ENCODE results near the gene SP1. TPM values are rescaled to one million over a fixed set of nuclear protein-coding genes. Genes with fewer than 3 reads are reported as not detected.

SP1 gene
- total and polyA plus RNA-seq, 11 donors = 7.9 to 48.8 (median 29.5) TPM

GRCh38 chr12:53464685-53465418 is 84.9 kb downstream of the SP1 start:
- 80 to 91% (median 85%) methylated on average over 11 of the region's 11 CpGs for WGBS, 4 donors
- Histone ChIP-seq H3K4me1 (peaks cover 2 to 82% (median 56%) of the 10 kb centered on the region in 12 donors), H3K9me3 (no peaks in the 10 kb centered on the region), H3K4me3 (no peak overlapping the region), H3K27ac (peak overlapping the region in 4 of 12 donors; percentile 2 to 60 (median 36)), H3K27me3 (no peaks in the 10 kb centered on the region), H3K36me3 (peaks cover 8 to 100% (median 100%) of the 10 kb centered on the region in 9 donors)
- DNase-seq (no peak), ATAC-seq (no peak)
- intact Hi-C loops (cut with DNase I) = loop anchor here in 1 of 10 donors (5.0 kb wide), 1 partner anchor 32 kb away; the partner anchor contains the start of gene MAP3K12
- TF ChIP-seq, protein P1, sequence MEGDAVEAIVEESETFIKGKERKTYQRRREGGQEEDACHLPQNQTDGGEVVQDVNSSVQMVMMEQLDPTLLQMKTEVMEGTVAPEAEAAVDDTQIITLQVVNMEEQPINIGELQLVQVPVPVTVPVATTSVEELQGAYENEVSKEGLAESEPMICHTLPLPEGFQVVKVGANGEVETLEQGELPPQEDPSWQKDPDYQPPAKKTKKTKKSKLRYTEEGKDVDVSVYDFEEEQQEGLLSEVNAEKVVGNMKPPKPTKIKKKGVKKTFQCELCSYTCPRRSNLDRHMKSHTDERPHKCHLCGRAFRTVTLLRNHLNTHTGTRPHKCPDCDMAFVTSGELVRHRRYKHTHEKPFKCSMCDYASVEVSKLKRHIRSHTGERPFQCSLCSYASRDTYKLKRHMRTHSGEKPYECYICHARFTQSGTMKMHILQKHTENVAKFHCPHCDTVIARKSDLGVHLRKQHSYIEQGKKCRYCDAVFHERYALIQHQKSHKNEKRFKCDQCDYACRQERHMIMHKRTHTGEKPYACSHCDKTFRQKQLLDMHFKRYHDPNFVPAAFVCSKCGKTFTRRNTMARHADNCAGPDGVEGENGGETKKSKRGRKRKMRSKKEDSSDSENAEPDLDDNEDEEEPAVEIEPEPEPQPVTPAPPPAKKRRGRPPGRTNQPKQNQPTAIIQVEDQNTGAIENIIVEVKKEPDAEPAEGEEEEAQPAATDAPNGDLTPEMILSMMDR (IDR thresholded peaks at IDR 0.05) = no peak
- no peak for TF ChIP-seq POLR2A (IDR thresholded peaks at IDR 0.05)

GRCh38 chr12:53465679-53466078 is 85.7 kb downstream of the SP1 start:
- peak overlapping the region in 9 of 12 donors; percentile 2 to 60 (median 42) for H3K27ac ChIP-seq

More at GRCh38 chr12:53465679-53466078, 85.7 kb downstream of the SP1 start:
- ATAC-seq (no peak), DNase-seq (no peak)
- Histone ChIP-seq H3K36me3 (peaks cover 8 to 100% (median 100%) of the 10 kb centered on the region in 9 donors), H3K4me1 (peaks cover 5 to 82% (median 54%) of the 10 kb centered on the region in 12 donors), H3K9me3 (no peaks in the 10 kb centered on the region), H3K4me3 (no peak overlapping the region), H3K27me3 (no peaks in the 10 kb centered on the region)
- TF ChIP-seq, protein P1 (IDR thresholded peaks at IDR 0.05) = no peak
- TF ChIP-seq POLR2A (IDR thresholded peaks at IDR 0.05) = no peak
- intact Hi-C loops (cut with DNase I) = no loop called here
- 46 to 56% (median 54%) methylated on average over 2 of the region's 2 CpGs for WGBS, 4 donors

Other genes with a start within 250 kb of the SP1 start
- 10 to 100 TPM in 7 of 9 donors, 1 to 10 TPM in 2; 4.8 to 27.4 (median 18.7) TPM for gene ZNF740, start 199.5 kb upstream of the SP1 start, total RNA-seq
- 1 to 10 TPM; 6.1 to 6.7 TPM for gene ZNF740, start 199.5 kb upstream of the SP1 start, polyA plus RNA-seq
- gene CSAD, start 199.3 kb upstream of the SP1 start, total RNA-seq = 10 to 100 TPM in 4 of 9 donors, 1 to 10 TPM in 5; 4.3 to 14.8 (median 8.2) TPM
- gene CSAD, start 199.3 kb upstream of the SP1 start, polyA plus RNA-seq = 10 to 100 TPM in 1 of 2 donors, 1 to 10 TPM in 1; 4.6 to 26.5 TPM
- gene ITGB7, start 172.9 kb upstream of the SP1 start, total RNA-seq = 10 to 100 TPM in 1 of 9 donors, 1 to 10 TPM in 5, under 1 TPM in 3; 0.12 to 11.6 (median 1.4) TPM
- gene ITGB7, start 172.9 kb upstream of the SP1 start, polyA plus RNA-seq = under 1 TPM; 0.50 to 0.75 TPM
- gene RARG, start 148.0 kb upstream of the SP1 start, total RNA-seq = 10 to 100 TPM in 7 of 9 donors, 1 to 10 TPM in 2; 6.4 to 22.5 (median 16.0) TPM
- gene RARG, start 148.0 kb upstream of the SP1 start, polyA plus RNA-seq = 10 to 100 TPM in 1 of 2 donors, 1 to 10 TPM in 1; 7.4 to 10.2 TPM
- gene ESPL1, start 111.9 kb upstream of the SP1 start, total RNA-seq = 1 to 10 TPM in 2 of 9 donors, under 1 TPM in 7; 0.06 to 6.1 (median 0.43) TPM
- under 1 TPM; 0.15 to 0.18 TPM for gene ESPL1, start 111.9 kb upstream of the SP1 start, polyA plus RNA-seq
- gene PFDN5, start 84.6 kb upstream of the SP1 start, total RNA-seq = 100 to 1,000 TPM; 289 to 380 (median 358) TPM
- gene PFDN5, start 84.6 kb upstream of the SP1 start, polyA plus RNA-seq = 100 to 1,000 TPM; 529 to 979 TPM
- gene MYG1, start 80.5 kb upstream of the SP1 start, total RNA-seq = 10 to 100 TPM; 32.1 to 37.0 (median 35.0) TPM
- gene MYG1, start 80.5 kb upstream of the SP1 start, polyA plus RNA-seq = 10 to 100 TPM; 45.5 to 58.6 TPM
- 10 to 100 TPM; 26.7 to 44.5 (median 37.1) TPM for gene AAAS, start 58.6 kb upstream of the SP1 start, total RNA-seq
- gene AAAS, start 58.6 kb upstream of the SP1 start, polyA plus RNA-seq = 10 to 100 TPM; 32.5 to 32.6 TPM
- not detected for gene SP7, start 43.8 kb upstream of the SP1 start, total RNA-seq
- not detected for gene SP7, start 43.8 kb upstream of the SP1 start, polyA plus RNA-seq
- 1 to 10 TPM in 2 of 9 donors, under 1 TPM in 2, not detected in 5; 0.30 to 2.2 (median 0.78) TPM for gene AMHR2, start 43.7 kb downstream of the SP1 start, total RNA-seq
- under 1 TPM in 1 of 2 donors, not detected in 1; 0.57 TPM for gene AMHR2, start 43.7 kb downstream of the SP1 start, polyA plus RNA-seq
- 100 to 1,000 TPM in 1 of 9 donors, 10 to 100 TPM in 8; 25.7 to 100 (median 53.1) TPM for gene PRR13, start 61.6 kb downstream of the SP1 start, total RNA-seq
- 100 to 1,000 TPM in 1 of 2 donors, 10 to 100 TPM in 1; 39.5 to 121 TPM for gene PRR13, start 61.6 kb downstream of the SP1 start, polyA plus RNA-seq
- 100 to 1,000 TPM; 293 to 642 (median 559) TPM for gene PCBP2, start 71.9 kb downstream of the SP1 start, total RNA-seq
- gene PCBP2, start 71.9 kb downstream of the SP1 start, polyA plus RNA-seq = 100 to 1,000 TPM; 290 to 343 TPM
- gene MAP3K12, start 119.3 kb downstream of the SP1 start, total RNA-seq = 10 to 100 TPM in 2 of 9 donors, 1 to 10 TPM in 7; 3.3 to 12.6 (median 4.2) TPM
- gene MAP3K12, start 119.3 kb downstream of the SP1 start, polyA plus RNA-seq = 1 to 10 TPM; 4.5 to 6.5 TPM
- gene TARBP2, start 121.1 kb downstream of the SP1 start, total RNA-seq = 10 to 100 TPM in 5 of 9 donors, 1 to 10 TPM in 4; 7.8 to 19.5 (median 10.1) TPM
- 10 to 100 TPM; 12.6 to 23.5 TPM for gene TARBP2, start 121.1 kb downstream of the SP1 start, polyA plus RNA-seq
- not detected for gene NPFF, start 127.3 kb downstream of the SP1 start, total RNA-seq
- not detected for gene NPFF, start 127.3 kb downstream of the SP1 start, polyA plus RNA-seq
- gene ATF7, start 246.2 kb downstream of the SP1 start, total RNA-seq = 10 to 100 TPM; 21.1 to 43.2 (median 32.0) TPM
- 10 to 100 TPM; 20.0 to 21.3 TPM for gene ATF7, start 246.2 kb downstream of the SP1 start, polyA plus RNA-seq

All from heart left ventricle (tissue), 16 donors.